Keratinocyte (primary cell): ENCODE measurements around the gene CBLN1. TPM values are rescaled to one million over a fixed set of nuclear protein-coding genes. Genes with fewer than 3 reads are reported as not detected.

Source experiments
- DNase-seq: peaks from one replicate; pipeline ENCODE4 v3.0.0-alpha.2; 2011; ENCODE audit warnings: low read depth, missing footprints, low spot score
- FAIRE-seq: peaks from 2 replicates; lab custom pipeline; 2011; peaks lifted over from hg19 to GRCh38; lab: Jason Lieb, UNC
- H2AFZ ChIP-seq: 2 replicates; pipeline ENCODE4 v1.6.0; 2012; ENCODE audit warnings: low read length, control low read depth, inconsistent platforms; ENCODE audit not compliant: control insufficient read depth
- H3K27ac ChIP-seq: 2 replicates; pipeline ENCODE4 v1.5.1; 2011; ENCODE audit warnings: low read length; ENCODE audit not compliant: control insufficient read depth, insufficient read depth
- H3K27me3 ChIP-seq: 3 replicates; pipeline ENCODE4 v1.6.0; 2011; ENCODE audit warnings: low read length; ENCODE audit not compliant: control insufficient read depth, insufficient read depth; ENCODE audit errors: extremely low read depth
- H3K36me3 ChIP-seq, 2 experiments: 2 replicates in 1 of 2; 3 replicates in 1 of 2; pipeline ENCODE4 v1.5.1; 2011; ENCODE audit warnings: low read length in 2 of 2, mild to moderate bottlenecking in 1 of 2; ENCODE audit not compliant: control insufficient read depth in 2 of 2, insufficient read depth in 2 of 2; ENCODE audit errors: extremely low read depth in 1 of 2
- H3K4me1 ChIP-seq: 3 replicates; pipeline ENCODE4 v1.5.1; 2011; ENCODE audit warnings: low read length; ENCODE audit not compliant: control insufficient read depth, insufficient read depth; ENCODE audit errors: extremely low read depth
- H3K4me2 ChIP-seq: 3 replicates; pipeline ENCODE4 v1.6.0; 2011; ENCODE audit warnings: low read depth, low read length; ENCODE audit not compliant: control insufficient read depth, insufficient read depth; ENCODE audit errors: extremely low read depth
- H3K4me3 ChIP-seq, 3 experiments: fragments of 200-600 bp in 1 of 3; sonication (generic) in 1 of 3; 2 replicates in 2 of 3; 3 replicates in 1 of 3; pipeline ENCODE4 v1.5.1; 2011 to 2016; ENCODE audit warnings: low read length in 3 of 3, mild to moderate bottlenecking in 3 of 3, control low read depth in 2 of 3, inconsistent platforms in 1 of 3, low read depth in 1 of 3, mixed read lengths in 1 of 3, mixed run types in 1 of 3, moderate library complexity in 1 of 3; ENCODE audit not compliant: control insufficient read depth in 2 of 3, insufficient read depth in 2 of 3; ENCODE audit errors: extremely low read depth in 1 of 3
- H3K79me2 ChIP-seq: 2 replicates; pipeline ENCODE4 v1.6.0; 2012; ENCODE audit warnings: low read length; ENCODE audit not compliant: control insufficient read depth, insufficient read depth
- H3K9ac ChIP-seq: 3 replicates; pipeline ENCODE4 v1.6.0; 2011; ENCODE audit warnings: low read length; ENCODE audit not compliant: control insufficient read depth, insufficient read depth; ENCODE audit errors: extremely low read depth
- H3K9me1 ChIP-seq: 3 replicates; pipeline ENCODE4 v1.6.0; 2011; ENCODE audit warnings: low read length; ENCODE audit not compliant: control insufficient read depth, insufficient read depth; ENCODE audit errors: extremely low read depth
- H3K9me3 ChIP-seq: 2 replicates; pipeline ENCODE4 v1.5.1; 2012; ENCODE audit warnings: low read depth, low read length; ENCODE audit not compliant: control insufficient read depth
- H4K20me1 ChIP-seq: 3 replicates; pipeline ENCODE4 v1.6.0; 2011; ENCODE audit warnings: low read length; ENCODE audit not compliant: control insufficient read depth, insufficient read depth; ENCODE audit errors: extremely low read depth
- EZH2 ChIP-seq: IDR thresholded peaks from one replicate; pipeline ENCODE4 v1.6.1; 2012; ENCODE audit warnings: inconsistent platforms, mild to moderate bottlenecking, low read length, moderate library complexity
- dilution Hi-C: fragments of 300-500 bp; cut with MboI; formaldehyde crosslinking; loops from one replicate; pipeline ENCODE4 v1.7.0; 2020; ENCODE audit warnings: low sequenced_read_pairs; ENCODE audit not compliant: extremely low pct_ligation_motif_present
- polyA plus RNA-seq, 5 experiments: library from polyadenylated mRNA; depleted of rRNA in 3 of 5; stranded (reverse) in 3 of 5; stranded (forward) in 1 of 5; unstranded in 1 of 5; fragments of >200 nt; gene quantifications; 1 replicate in 1 of 5; 2 replicates in 3 of 5; 3 replicates in 1 of 5; pipeline versions ENCODE4 v1.2.1 to v1.2.3, GENCODE V29; 2011 to 2012; ENCODE audit warnings: missing spikeins in 2 of 5, low read depth in 1 of 5, low replicate concordance in 1 of 5
- TF ChIP-seq, protein P1 (sequence below), 3 experiments: IDR thresholded peaks in 1 of 3; conservative IDR thresholded peaks in 1 of 3; optimal IDR thresholded peaks in 1 of 3; 2 replicates in 2 of 3; 3 replicates in 1 of 3; pipeline versions ENCODE3 to v1.5.1; 2011; ENCODE audit warnings: low read length in 3 of 3, mild to moderate bottlenecking in 3 of 3, moderate library complexity in 2 of 3, control low read depth in 1 of 3, inconsistent platforms in 1 of 3; ENCODE audit not compliant: insufficient read depth in 2 of 3; ENCODE audit errors: extremely low read depth in 1 of 3

The CBLN1 gene
- polyA plus RNA-seq, 1 donor (not counting 4 experiments of a cell fraction or from before 2014, with no cell fraction given): not detected

GRCh38 chr16:49307176-49307575 lies 25.5 kb upstream of the CBLN1 start:
- FAIRE-seq (no peak), DNase-seq (no peak)
- no peaks in the 10 kb centered on the region for H3K9me1 ChIP-seq
- no peaks in the 10 kb centered on the region for H3K36me3 ChIP-seq
- no peak overlapping the region for H2AFZ ChIP-seq
- H3K27ac ChIP-seq: no peak overlapping the region
- no peaks in the 10 kb centered on the region for H3K9me3 ChIP-seq
- no peak overlapping the region for H3K4me3 ChIP-seq
- no peak overlapping the region for H3K4me2 ChIP-seq
- TF ChIP-seq, protein P1, sequence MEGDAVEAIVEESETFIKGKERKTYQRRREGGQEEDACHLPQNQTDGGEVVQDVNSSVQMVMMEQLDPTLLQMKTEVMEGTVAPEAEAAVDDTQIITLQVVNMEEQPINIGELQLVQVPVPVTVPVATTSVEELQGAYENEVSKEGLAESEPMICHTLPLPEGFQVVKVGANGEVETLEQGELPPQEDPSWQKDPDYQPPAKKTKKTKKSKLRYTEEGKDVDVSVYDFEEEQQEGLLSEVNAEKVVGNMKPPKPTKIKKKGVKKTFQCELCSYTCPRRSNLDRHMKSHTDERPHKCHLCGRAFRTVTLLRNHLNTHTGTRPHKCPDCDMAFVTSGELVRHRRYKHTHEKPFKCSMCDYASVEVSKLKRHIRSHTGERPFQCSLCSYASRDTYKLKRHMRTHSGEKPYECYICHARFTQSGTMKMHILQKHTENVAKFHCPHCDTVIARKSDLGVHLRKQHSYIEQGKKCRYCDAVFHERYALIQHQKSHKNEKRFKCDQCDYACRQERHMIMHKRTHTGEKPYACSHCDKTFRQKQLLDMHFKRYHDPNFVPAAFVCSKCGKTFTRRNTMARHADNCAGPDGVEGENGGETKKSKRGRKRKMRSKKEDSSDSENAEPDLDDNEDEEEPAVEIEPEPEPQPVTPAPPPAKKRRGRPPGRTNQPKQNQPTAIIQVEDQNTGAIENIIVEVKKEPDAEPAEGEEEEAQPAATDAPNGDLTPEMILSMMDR (optimal IDR thresholded peaks at IDR 0.05 in 1 of 3, IDR thresholded peaks at IDR 0.05 in 1 of 3, conservative IDR thresholded peaks at IDR 0.05 in 1 of 3; ENCODE audit: extremely low read depth in 1 of 3, insufficient read depth in 2 of 3, low read length in 3 of 3): no peak
- TF ChIP-seq EZH2: no peak
- dilution Hi-C loops: no loop called here
- H3K79me2 ChIP-seq: no peaks in the 10 kb centered on the region
- H3K4me1 ChIP-seq: no peaks in the 10 kb centered on the region
- H4K20me1 ChIP-seq: no peaks in the 10 kb centered on the region
- no peak overlapping the region for H3K9ac ChIP-seq
- H3K27me3 ChIP-seq: no peaks in the 10 kb centered on the region

GRCh38 chr16:49305406-49305805 lies 23.8 kb upstream of the CBLN1 start:
- Histone ChIP-seq H3K79me2 (no peaks in the 10 kb centered on the region), H4K20me1 (no peaks in the 10 kb centered on the region), H3K9ac (no peak overlapping the region), H3K27ac (no peak overlapping the region), H3K4me1 (no peaks in the 10 kb centered on the region), H3K9me1 (no peaks in the 10 kb centered on the region), H3K4me2 (no peak overlapping the region), H3K9me3 (no peaks in the 10 kb centered on the region), H2AFZ (no peak overlapping the region), H3K27me3 (no peaks in the 10 kb centered on the region), H3K4me3 (no peak overlapping the region), H3K36me3 (no peaks in the 10 kb centered on the region)
- DNase-seq (no peak), FAIRE-seq (no peak)
- dilution Hi-C loops: no loop called here
- TF ChIP-seq, protein P1 (optimal IDR thresholded peaks at IDR 0.05 in 1 of 3, IDR thresholded peaks at IDR 0.05 in 1 of 3, conservative IDR thresholded peaks at IDR 0.05 in 1 of 3; ENCODE audit: extremely low read depth in 1 of 3, insufficient read depth in 2 of 3, low read length in 3 of 3): no peak
- no peak for TF ChIP-seq EZH2
